ENCODE measurements around the gene PTPRU. TPM values are rescaled to one million over a fixed set of nuclear protein-coding genes. Genes with fewer than 3 reads are reported as not detected.

PTPRU gene
- total RNA-seq, 6 experiments from 2014 or later = 5.6 to 8.1 (median 7.0) TPM

DNA sequence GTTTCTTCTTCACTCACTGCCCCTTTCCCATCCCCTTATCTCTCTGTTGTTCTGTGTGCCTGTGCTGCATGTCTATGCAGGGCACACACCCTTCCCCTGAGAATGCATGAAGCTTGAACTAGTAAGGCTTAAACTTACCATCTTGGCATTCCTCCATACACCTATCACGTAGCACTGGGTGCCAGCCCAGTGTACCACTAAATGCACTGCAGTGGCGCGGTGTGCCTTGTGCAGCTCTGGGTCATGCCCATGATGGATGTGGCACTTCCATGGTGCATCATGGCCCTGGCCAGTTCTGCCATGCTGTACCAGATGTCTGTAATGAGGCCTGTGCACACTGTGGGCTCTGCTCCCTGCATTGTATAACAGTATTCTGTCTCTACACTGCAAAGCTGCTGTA, 10.7 kb downstream of the PTPRU start:
- no peak for DNase-seq
- peaks cover 14% of the 10 kb centered on the region; the same call in 1 of the 2 replicates for H3K4me1 Mint-ChIP-seq (ENCODE audit: low read depth)
- no peak overlapping the region for H3K4me3 Mint-ChIP-seq
- TF ChIP-seq, protein P1, sequence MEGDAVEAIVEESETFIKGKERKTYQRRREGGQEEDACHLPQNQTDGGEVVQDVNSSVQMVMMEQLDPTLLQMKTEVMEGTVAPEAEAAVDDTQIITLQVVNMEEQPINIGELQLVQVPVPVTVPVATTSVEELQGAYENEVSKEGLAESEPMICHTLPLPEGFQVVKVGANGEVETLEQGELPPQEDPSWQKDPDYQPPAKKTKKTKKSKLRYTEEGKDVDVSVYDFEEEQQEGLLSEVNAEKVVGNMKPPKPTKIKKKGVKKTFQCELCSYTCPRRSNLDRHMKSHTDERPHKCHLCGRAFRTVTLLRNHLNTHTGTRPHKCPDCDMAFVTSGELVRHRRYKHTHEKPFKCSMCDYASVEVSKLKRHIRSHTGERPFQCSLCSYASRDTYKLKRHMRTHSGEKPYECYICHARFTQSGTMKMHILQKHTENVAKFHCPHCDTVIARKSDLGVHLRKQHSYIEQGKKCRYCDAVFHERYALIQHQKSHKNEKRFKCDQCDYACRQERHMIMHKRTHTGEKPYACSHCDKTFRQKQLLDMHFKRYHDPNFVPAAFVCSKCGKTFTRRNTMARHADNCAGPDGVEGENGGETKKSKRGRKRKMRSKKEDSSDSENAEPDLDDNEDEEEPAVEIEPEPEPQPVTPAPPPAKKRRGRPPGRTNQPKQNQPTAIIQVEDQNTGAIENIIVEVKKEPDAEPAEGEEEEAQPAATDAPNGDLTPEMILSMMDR (IDR thresholded peaks at IDR 0.05) = no peak
- no peaks in the 10 kb centered on the region for H3K9me3 Mint-ChIP-seq
- no peak overlapping the region for H3K27ac Mint-ChIP-seq
- H3K27me3 Mint-ChIP-seq (ENCODE audit: insufficient read depth) = peaks cover 3% of the 10 kb centered on the region
- no peaks in the 10 kb centered on the region for H3K36me3 Mint-ChIP-seq (ENCODE audit: low read depth)

DNA sequence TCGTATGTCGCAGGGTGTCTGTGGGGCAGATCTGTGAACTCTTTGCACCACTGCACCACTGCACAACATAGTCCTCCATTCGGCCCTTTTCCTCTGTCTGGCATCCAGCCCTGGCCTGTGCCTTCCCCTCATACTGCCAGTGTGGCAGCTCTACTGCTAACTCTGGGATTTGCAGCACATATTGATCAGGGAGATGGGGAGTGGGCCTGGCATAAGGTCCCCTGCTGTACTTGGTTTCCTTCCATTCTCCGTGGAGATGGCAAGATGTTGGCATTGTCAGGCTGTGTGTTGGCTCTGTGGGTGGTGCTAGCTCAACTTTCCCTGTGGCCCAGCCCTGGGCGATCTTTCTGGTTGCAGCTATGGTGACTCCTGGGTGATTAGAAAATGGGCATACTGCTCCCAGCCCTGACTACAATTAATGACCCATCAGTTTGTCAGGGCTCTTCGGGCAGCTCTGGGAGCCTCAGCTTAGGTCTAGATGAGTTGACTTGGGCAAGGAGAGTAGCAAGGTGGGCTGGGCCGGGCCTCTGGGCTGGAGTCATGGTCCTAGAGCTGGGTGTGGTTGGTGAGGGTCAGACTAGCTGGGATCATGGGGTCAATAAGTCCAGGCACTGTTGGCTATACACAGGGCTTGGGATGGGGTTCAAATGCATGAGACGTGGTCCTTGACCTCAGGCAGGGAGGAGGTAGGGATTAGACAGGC, 11.4 kb downstream of the PTPRU start:
- DNase-seq = no peak
- H3K27ac Mint-ChIP-seq = no peak overlapping the region
- peaks cover 14% of the 10 kb centered on the region; the same call in 1 of the 2 replicates for H3K4me1 Mint-ChIP-seq (ENCODE audit: low read depth)
- no peaks in the 10 kb centered on the region for H3K36me3 Mint-ChIP-seq (ENCODE audit: low read depth)
- TF ChIP-seq, protein P1 (IDR thresholded peaks at IDR 0.05) = no peak
- H3K9me3 Mint-ChIP-seq = no peaks in the 10 kb centered on the region
- peaks cover 3% of the 10 kb centered on the region for H3K27me3 Mint-ChIP-seq (ENCODE audit: insufficient read depth)
- H3K4me3 Mint-ChIP-seq = no peak overlapping the region

DNA sequence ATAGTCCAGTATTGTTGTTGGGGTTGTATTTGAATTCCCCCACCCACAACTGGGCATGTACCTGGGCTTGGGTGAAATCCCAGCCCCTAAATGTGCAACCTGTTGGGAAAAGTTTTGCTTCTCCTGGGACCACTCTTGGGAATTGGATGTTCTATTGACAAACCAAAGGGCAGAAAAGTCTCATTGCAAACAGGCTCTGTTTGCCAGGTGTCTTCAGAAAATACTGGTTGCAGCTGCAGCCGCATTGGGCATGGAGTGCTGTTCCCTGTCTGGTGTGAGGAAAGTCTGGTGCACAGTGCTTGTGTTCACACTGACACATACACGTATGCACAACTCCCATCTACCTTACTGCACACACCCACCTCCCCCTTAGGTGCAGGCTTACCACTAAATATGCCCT, 12.1 kb downstream of the PTPRU start:
- Mint-ChIP-seq H3K36me3 (ENCODE audit: low read depth) (no peaks in the 10 kb centered on the region), H3K4me1 (ENCODE audit: low read depth) (peaks cover 14% of the 10 kb centered on the region; the same call in 1 of the 2 replicates), H3K9me3 (no peaks in the 10 kb centered on the region), H3K27ac (no peak overlapping the region), H3K4me3 (no peak overlapping the region), H3K27me3 (ENCODE audit: insufficient read depth) (peaks cover 3% of the 10 kb centered on the region)
- TF ChIP-seq, protein P1 (IDR thresholded peaks at IDR 0.05) = no peak
- no peak for DNase-seq

DNA sequence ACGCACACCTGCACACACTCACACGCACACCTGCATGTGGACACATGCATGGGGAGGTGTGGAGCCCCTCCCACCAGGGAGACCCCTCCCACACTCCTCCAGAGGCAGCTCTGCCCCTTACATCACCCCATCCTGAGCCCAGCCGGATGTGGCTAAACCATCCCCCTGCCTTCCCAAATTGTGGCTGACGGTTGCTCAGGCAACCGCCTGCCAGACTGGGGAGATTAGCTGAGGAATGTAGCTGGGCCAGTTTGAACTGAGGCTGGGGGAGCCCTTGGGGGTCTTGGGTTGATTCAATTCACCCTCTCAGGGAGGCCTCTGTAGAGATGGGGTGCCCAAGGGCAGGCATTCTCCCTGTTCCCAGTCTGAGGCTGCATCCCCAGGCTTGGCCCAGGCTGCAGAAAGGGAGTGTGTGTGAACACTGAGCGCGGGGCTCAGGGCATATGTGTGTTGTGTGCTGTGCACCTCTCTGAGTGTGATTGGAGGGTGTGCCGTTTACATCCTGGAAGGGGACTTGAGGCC, 12.9 kb downstream of the PTPRU start:
- TF ChIP-seq, protein P1 (IDR thresholded peaks at IDR 0.05) = no peak
- Mint-ChIP-seq H3K4me3 (no peak overlapping the region), H3K36me3 (ENCODE audit: low read depth) (no peaks in the 10 kb centered on the region), H3K9me3 (no peaks in the 10 kb centered on the region), H3K4me1 (ENCODE audit: low read depth) (peaks cover 14% of the 10 kb centered on the region; the same call in 1 of the 2 replicates), H3K27me3 (ENCODE audit: insufficient read depth) (peaks cover 3% of the 10 kb centered on the region), H3K27ac (no peak overlapping the region)
- DNase-seq = no peak

DNA sequence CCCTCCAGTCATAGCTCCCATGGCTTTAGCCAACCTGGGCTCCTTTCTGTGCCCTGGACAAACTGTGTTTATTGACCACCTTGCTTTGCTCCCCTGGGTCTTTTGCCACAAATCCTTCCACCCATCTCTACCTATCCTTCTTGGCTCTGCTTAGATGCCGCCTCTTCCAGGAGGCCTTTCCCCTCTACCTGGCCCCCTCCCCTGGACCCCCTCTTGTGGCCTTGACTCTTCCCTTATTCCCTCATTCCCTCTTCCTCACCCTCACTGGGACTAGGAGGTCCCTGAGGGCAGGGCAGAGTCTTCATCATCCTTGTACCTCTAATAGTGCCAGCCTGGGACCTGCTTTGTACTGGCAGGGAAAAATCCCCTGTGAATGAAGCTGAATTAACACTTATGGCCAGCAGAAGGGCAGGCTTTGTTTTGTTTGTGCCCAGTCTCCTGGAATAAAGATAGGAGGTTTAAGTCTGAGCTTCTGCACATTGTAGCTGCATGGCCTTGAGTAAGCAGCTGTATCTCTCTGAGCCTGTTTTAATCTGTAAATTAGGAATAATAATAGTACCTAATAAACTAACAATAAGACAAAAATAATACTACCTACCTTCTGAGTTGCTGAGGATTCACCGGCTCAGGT, 13.7 kb downstream of the PTPRU start:
- no peak for DNase-seq
- Mint-ChIP-seq H3K9me3 (no peaks in the 10 kb centered on the region), H3K27ac (peak overlapping the region; percentile 55; the same call in 1 of the 2 replicates), H3K4me3 (no peak overlapping the region), H3K36me3 (ENCODE audit: low read depth) (no peaks in the 10 kb centered on the region), H3K4me1 (ENCODE audit: low read depth) (peaks cover 14% of the 10 kb centered on the region; the same call in 1 of the 2 replicates), H3K27me3 (ENCODE audit: insufficient read depth) (peaks cover 3% of the 10 kb centered on the region)
- TF ChIP-seq, protein P1 (IDR thresholded peaks at IDR 0.05) = no peak

Measured in HFFc6 (cell line).